ENCODE results near the gene PRM1. TPM values are rescaled to one million over a fixed set of nuclear protein-coding genes. Genes with fewer than 3 reads are reported as not detected.

PRM1 gene
- polyA plus RNA-seq, 2 of the 4 experiments (the other 2 are of a cell fraction) = not detected

DNA sequence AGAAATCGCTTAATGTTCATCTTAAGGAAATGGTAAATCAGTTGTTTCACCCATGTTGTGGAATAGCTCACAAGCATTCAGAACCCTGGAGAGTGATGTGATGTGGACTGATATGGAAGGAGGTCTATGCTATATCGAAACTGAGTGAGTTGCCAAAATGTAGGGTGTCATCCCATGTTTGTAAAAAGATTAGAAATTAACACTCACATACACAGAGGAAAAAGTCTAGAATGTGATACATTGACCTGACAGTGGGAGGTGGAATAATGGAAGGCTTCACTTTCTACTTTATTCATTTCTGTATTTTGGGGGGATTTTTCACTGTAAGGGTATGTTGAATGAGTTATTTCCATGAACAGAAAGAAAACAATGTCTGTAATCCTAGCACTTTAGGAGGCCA is 4.7 kb upstream of the PRM1 start:
- TF ChIP-seq CEBPB (IDR thresholded peaks at IDR 0.05) = no peak
- peak; percentile 53; the same call in 1 of the 2 replicates for TF ChIP-seq REST (IDR thresholded peaks at IDR 0.05)
- POLR2A ChIA-PET = no interaction called here

DNA sequence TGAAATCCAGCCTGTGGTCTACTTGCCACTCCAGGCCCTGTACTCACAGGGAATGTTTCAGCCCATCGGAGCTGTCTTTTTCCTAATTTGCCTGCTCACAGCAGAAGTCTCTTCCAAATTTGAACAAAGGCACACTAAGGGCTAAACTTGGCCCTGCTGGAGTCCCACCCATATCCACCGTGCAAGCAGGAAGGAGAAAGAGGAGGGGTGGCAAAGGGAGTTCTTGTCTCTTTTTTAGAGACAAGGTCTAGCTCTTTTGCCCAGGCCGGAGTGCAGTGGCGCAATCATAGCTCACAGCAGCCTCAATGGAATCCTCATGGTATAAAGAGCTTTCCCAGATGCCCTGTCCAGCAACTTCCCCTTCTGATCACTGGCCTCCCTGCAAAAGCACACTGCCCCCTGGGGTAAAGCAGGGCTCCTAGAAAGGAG is 2.7 kb upstream of the PRM1 start:
- Histone ChIP-seq H3K4me3 (no peak overlapping the region), H3K4me2 (no peak overlapping the region), H3K9me3 (no peaks in the 10 kb centered on the region), H3K27ac (no peak overlapping the region), H3K4me1 (no peaks in the 10 kb centered on the region)
- no peak for TF ChIP-seq JUNB (IDR thresholded peaks at IDR 0.05)
- TF ChIP-seq, protein P1, sequence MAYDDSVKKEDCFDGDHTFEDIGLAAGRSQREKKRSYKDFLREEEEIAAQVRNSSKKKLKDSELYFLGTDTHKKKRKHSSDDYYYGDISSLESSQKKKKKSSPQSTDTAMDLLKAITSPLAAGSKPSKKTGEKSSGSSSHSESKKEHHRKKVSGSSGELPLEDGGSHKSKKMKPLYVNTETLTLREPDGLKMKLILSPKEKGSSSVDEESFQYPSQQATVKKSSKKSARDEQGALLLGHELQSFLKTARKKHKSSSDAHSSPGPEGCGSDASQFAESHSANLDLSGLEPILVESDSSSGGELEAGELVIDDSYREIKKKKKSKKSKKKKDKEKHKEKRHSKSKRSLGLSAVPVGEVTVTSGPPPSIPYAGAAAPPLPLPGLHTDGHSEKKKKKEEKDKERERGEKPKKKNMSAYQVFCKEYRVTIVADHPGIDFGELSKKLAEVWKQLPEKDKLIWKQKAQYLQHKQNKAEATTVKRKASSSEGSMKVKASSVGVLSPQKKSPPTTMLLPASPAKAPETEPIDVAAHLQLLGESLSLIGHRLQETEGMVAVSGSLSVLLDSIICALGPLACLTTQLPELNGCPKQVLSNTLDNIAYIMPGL (CRISPR knock-in tag; IDR thresholded peaks at IDR 0.05; ENCODE audit: borderline replicate concordance) = no peak
- TF ChIP-seq EHMT2 (IDR thresholded peaks at IDR 0.05; ENCODE audit: low read depth) = no peak
- no peak for TF ChIP-seq CTCF (IDR thresholded peaks at IDR 0.05)
- no peak for TF ChIP-seq NPAS2 (CRISPR knock-in tag; IDR thresholded peaks at IDR 0.05; ENCODE audit: borderline replicate concordance)
- TF ChIP-seq ZNF302 (CRISPR knock-in tag; IDR thresholded peaks at IDR 0.05) = no peak
- TF ChIP-seq ESRRA (IDR thresholded peaks at IDR 0.05; ENCODE audit: borderline replicate concordance, low read length) = no peak
- TF ChIP-seq REST (IDR thresholded peaks at IDR 0.05) = no peak
- CTCF ChIA-PET = interaction anchor here (0.9 to 2.1 kb wide), 5 partner anchors 10 to 319 kb away, joined by 3 to 8 read pairs (median 3); partner anchors contain the start of gene SOCS1
- 68% methylated on average over 4 of the region's 4 CpGs for WGBS (ENCODE audit: missing lambda C conversion rate)
- DNase-seq (ENCODE audit: low read depth in 1 of 2, low spot score in 1 of 2) (no peak), FAIRE-seq (no peak), ATAC-seq (no peak; a peak in 1 of 6 replicates)
- POLR2A ChIA-PET = no interaction called here

More for the DNA sequence above, 4.7 kb upstream of the PRM1 start:
- H3K4me2 ChIP-seq = no peak overlapping the region
- no peaks in the 10 kb centered on the region for H3K4me1 ChIP-seq
- ATAC-seq (no peak), DNase-seq (ENCODE audit: low read depth in 1 of 2, low spot score in 1 of 2) (no peak), FAIRE-seq (no peak)
- no peak overlapping the region for H3K4me3 ChIP-seq
- CTCF ChIA-PET = no interaction called here
- no peak overlapping the region for H3K27ac ChIP-seq
- 29% methylated on average over 2 of the region's 2 CpGs for WGBS (ENCODE audit: missing lambda C conversion rate)
- no peaks in the 10 kb centered on the region for H3K9me3 ChIP-seq
